ENCODE results near the gene DGCR2. TPM values are rescaled to one million over a fixed set of nuclear protein-coding genes. Genes with fewer than 3 reads are reported as not detected.

Gene DGCR2
- total and polyA plus RNA-seq, 2 experiments from 2014 or later: 65.8 to 82.1 TPM

GRCh38 chr22:19132153-19132552 is 9.9 kb upstream of the DGCR2 start:
- no peak for TF ChIP-seq CTCF (IDR thresholded peaks at IDR 0.05; ENCODE audit: low read depth, low read length)
- Histone ChIP-seq H3K4me3 (no peak overlapping the region), H3K4me1 (ENCODE audit: low read depth) (no peaks in the 10 kb centered on the region), H3K36me3 (peaks cover 2% of the 10 kb centered on the region), H3K27ac (no peak overlapping the region), H3K27me3 (no peaks in the 10 kb centered on the region), H3K9me3 (ENCODE audit: low read depth) (no peaks in the 10 kb centered on the region)
- no peak for DNase-seq (ENCODE audit: low read depth in 1 of 2, low spot score in 1 of 2)

GRCh38 chr22:19131685-19132015 is 9.4 kb upstream of the DGCR2 start:
- Histone ChIP-seq H3K4me3 (no peak overlapping the region), H3K9me3 (ENCODE audit: low read depth) (no peaks in the 10 kb centered on the region), H3K27me3 (no peaks in the 10 kb centered on the region), H3K4me1 (ENCODE audit: low read depth) (no peaks in the 10 kb centered on the region), H3K36me3 (peaks cover 2% of the 10 kb centered on the region), H3K27ac (no peak overlapping the region)
- DNase-seq (ENCODE audit: low read depth in 1 of 2, low spot score in 1 of 2): no peak
- TF ChIP-seq CTCF (IDR thresholded peaks at IDR 0.05; ENCODE audit: low read depth, low read length): no peak

DNA sequence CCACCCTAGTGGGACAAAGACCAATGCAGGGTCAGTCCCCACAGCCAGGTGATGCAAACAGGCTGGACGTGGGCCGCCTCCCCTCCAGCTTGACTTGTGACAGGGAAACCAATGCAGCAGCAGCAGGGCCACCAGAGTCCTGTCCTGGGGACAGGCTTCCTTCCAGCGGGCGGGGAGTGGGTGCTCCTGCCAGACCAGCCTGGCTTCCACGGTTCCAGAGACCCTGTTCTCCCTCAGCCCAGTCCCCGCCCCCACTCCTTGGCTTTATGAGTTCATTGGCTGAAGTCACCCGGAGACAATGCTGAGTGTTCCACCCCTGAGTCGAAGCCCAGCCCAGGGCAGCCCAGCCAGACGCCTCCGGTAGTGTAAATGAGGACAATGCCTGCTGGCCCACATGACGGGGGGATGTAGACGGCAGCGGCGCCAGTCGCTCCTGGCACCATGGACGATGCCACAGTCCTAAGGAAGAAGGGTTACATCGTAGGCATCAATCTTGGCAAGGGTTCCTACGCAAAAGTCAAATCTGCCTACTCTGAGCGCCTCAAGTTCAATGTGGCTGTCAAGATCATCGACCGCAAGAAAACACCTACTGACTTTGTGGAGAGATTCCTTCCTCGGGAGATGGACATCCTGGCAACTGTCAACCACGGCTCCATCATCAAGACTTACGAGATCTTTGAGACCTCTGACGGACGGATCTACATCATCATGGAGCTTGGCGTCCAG is 8.9 kb upstream of the DGCR2 start, which contains the start of gene TSSK2:
Gene TSSK2, plus strand, starts transcription at position 350 of the 726 bp plus-strand sequence. Its CDS starts 92 bp downstream, at position 442.
- Histone ChIP-seq H3K27ac (no peak within 1 kb of the TSS), H3K9me3 (ENCODE audit: low read depth) (no peaks in the 10 kb centered on the region), H3K27me3 (no peaks in the 10 kb centered on the region), H3K4me1 (ENCODE audit: low read depth) (no peaks in the 10 kb centered on the region), H3K4me3 (no peak within 1 kb of the TSS), H3K36me3 (no peaks in the 10 kb centered on the region)
- no peak for DNase-seq (ENCODE audit: low read depth in 1 of 2, low spot score in 1 of 2)
- no peak for TF ChIP-seq CTCF (IDR thresholded peaks at IDR 0.05; ENCODE audit: low read depth, low read length)

DNA sequence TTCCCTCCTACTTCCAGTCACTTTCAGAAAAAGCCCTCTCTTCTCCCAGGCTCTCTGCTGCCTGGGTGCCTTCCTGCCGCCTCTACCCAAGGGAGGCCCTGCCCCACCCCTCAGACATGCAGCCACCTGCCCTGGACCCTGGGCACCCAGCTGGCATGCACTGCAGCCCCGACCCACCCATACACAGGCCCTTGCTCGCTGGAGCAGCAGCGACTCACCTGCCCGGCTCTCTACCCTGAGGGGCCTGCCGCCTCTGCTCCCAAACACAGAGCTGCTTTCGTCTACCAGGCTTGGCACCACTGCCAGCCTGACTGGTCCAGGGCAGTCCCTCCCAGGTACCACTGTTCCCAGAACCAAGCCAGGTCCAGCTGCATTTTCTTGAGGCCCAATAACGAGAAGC is 7.7 kb upstream of the DGCR2 start:
- no peak for TF ChIP-seq CTCF (IDR thresholded peaks at IDR 0.05; ENCODE audit: low read depth, low read length)
- H3K4me1 ChIP-seq (ENCODE audit: low read depth): no peaks in the 10 kb centered on the region
- no peak for DNase-seq (ENCODE audit: low read depth in 1 of 2, low spot score in 1 of 2)
- no peaks in the 10 kb centered on the region for H3K9me3 ChIP-seq (ENCODE audit: low read depth)
- no peaks in the 10 kb centered on the region for H3K36me3 ChIP-seq
- H3K27me3 ChIP-seq: no peaks in the 10 kb centered on the region
- no peak overlapping the region for H3K4me3 ChIP-seq
- no peak overlapping the region for H3K27ac ChIP-seq

DNA sequence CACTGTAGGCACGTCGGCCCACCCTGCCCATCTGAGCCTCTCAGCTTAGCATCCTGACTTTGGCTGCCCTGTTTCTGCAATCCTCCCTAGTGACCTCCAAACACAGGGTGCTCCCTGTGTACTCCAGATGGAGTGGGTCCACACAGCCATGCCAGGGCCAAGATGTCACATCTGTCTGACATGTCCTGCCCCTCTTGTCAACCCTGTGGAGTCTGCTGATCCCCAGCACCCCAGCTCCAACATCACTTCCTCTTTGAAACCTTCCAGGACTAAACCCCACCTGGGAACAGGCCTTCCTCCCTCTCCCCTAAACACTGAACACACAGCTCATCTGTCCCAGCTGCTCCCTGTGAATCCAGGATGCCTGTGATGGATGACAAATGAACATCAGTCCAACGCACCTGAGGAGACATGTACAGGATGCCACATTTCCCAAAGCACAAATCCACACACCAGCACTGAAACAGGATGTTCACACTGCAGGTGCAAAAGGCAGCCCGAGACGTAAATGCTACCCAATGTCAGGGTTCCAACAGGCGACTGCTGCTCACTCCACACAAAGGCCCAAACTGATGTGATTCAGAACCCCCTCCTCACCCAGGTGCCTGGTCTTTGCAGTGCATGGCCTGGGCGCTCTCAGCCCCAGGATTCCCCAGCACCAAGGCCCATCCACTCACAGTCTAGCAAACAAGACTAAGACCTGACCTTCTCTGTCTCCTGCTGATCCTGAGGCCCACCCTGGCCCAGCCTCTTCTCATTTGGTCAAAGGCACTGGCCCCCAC is 6.9 kb upstream of the DGCR2 start:
- H3K4me3 ChIP-seq: no peak overlapping the region
- no peaks in the 10 kb centered on the region for H3K27me3 ChIP-seq
- no peaks in the 10 kb centered on the region for H3K9me3 ChIP-seq (ENCODE audit: low read depth)
- no peak overlapping the region for H3K27ac ChIP-seq
- no peaks in the 10 kb centered on the region for H3K4me1 ChIP-seq (ENCODE audit: low read depth)
- H3K36me3 ChIP-seq: no peaks in the 10 kb centered on the region
- no peak for DNase-seq (ENCODE audit: low read depth in 1 of 2, low spot score in 1 of 2)
- TF ChIP-seq CTCF (IDR thresholded peaks at IDR 0.05; ENCODE audit: low read depth, low read length): no peak

All from cardiac muscle cell (in vitro differentiated cells and primary cell).